Caco-2 (cell line): ENCODE measurements around the gene NFATC1. TPM values are rescaled to one million over a fixed set of nuclear protein-coding genes. Genes with fewer than 3 reads are reported as not detected.

Experiments used
- BruUV-seq: library from RNA; stranded (reverse); fragments of 400-500 nt; replicated peaks from 2 replicates; lab custom pipeline; 2021; lab: Mats Ljungman, UMichigan
- CTCF ChIA-PET: fragments of 300-600 bp; sonication (Branson Sonifier 250); formaldehyde crosslinking; loops from one replicate; lab custom pipeline; 2022; ENCODE audit warnings: antibody characterized with exemption; lab: Charles Lee
- POLR2A ChIA-PET: fragments of 300-600 bp; sonication (Branson Sonifier 250); formaldehyde crosslinking; loops from one replicate; lab custom pipeline; 2022; ENCODE audit warnings: antibody characterized with exemption; lab: Charles Lee
- DNase-seq, 2 experiments: peaks; one replicate each; pipeline versions ENCODE4 v3.0.0 to v3.0.0-alpha.2; 2020 to 2022
- H3K27me3 ChIP-seq: replicated peaks from 2 replicates; pipeline ENCODE4 v1.6.0; 2011; ENCODE audit warnings: low read length; ENCODE audit not compliant: control insufficient read depth, insufficient read depth
- H3K36me3 ChIP-seq: 2 replicates; pipeline ENCODE4 v1.5.1; 2011; ENCODE audit warnings: low read length; ENCODE audit not compliant: control insufficient read depth, insufficient read depth
- H3K4me1 ChIP-seq: fragments of 250-450 bp; sonication (Bioruptor Pico); 2 replicates; pipeline ENCODE4 v1.5.1; 2020; ENCODE audit warnings: mild to moderate bottlenecking
- H3K4me3 ChIP-seq: 2 replicates; pipeline ENCODE4 v1.5.1; 2011; ENCODE audit warnings: low read depth, mild to moderate bottlenecking, control low read depth, low read length
- H3K9me3 ChIP-seq: fragments of 250-450 bp; sonication (Bioruptor Pico); 2 replicates; pipeline ENCODE4 v1.5.1; 2020; ENCODE audit warnings: mild to moderate bottlenecking, moderate library complexity
- H3K27ac Mint-ChIP-seq: one replicate; pipeline ENCODE4 v1.8.0; 2022; ENCODE audit warnings: mixed read lengths; ENCODE audit not compliant: unreplicated experiment
- H3K27me3 Mint-ChIP-seq: one replicate; pipeline ENCODE4 v1.8.0; 2022; ENCODE audit warnings: mixed read lengths; ENCODE audit not compliant: insufficient read depth, unreplicated experiment
- H3K36me3 Mint-ChIP-seq: one replicate; pipeline ENCODE4 v1.8.0; 2022; ENCODE audit warnings: mild to moderate bottlenecking, mixed read lengths; ENCODE audit not compliant: insufficient read depth, unreplicated experiment
- H3K4me1 Mint-ChIP-seq: one replicate; pipeline ENCODE4 v1.8.0; 2022; ENCODE audit warnings: low read depth, mixed read lengths; ENCODE audit not compliant: unreplicated experiment
- H3K4me3 Mint-ChIP-seq: one replicate; pipeline ENCODE4 v1.8.0; 2022; ENCODE audit warnings: mild to moderate bottlenecking, moderate library complexity, mixed read lengths; ENCODE audit not compliant: unreplicated experiment
- H3K9me3 Mint-ChIP-seq: one replicate; pipeline ENCODE4 v1.8.0; 2022; ENCODE audit warnings: mixed read lengths; ENCODE audit not compliant: unreplicated experiment
- CTCF ChIP-seq, 2 experiments: fragments of 200-600 bp in 1 of 2; IDR thresholded peaks; 1 replicate in 1 of 2; 2 replicates in 1 of 2; pipeline versions ENCODE4 v1.5.1 to v1.8.0; 2011 to 2022; ENCODE audit warnings: antibody characterized with exemption in 1 of 2, control low read depth in 1 of 2, inconsistent platforms in 1 of 2, low read depth in 1 of 2, low read length in 1 of 2, mild to moderate bottlenecking in 1 of 2, moderate library complexity in 1 of 2; ENCODE audit not compliant: insufficient read depth in 1 of 2, severe bottlenecking in 1 of 2, unreplicated experiment in 1 of 2
- intact Hi-C: fragments of 100-400 bp; cut with micrococcal nuclease; formaldehyde crosslinking; loops from one replicate; pipeline ENCODE4 v1.10.0; 2022; ENCODE audit not compliant: unreplicated experiment
- total RNA-seq: library from RNA; stranded (reverse); gene quantifications from 2 replicates; pipeline ENCODE4 v1.2.3, GENCODE V29; 2022

Gene NFATC1
- total RNA-seq, 1 experiment from 2014 or later, result 0.66 TPM

- no peak overlapping the region for H3K4me3 Mint-ChIP-seq
Observed at GRCh38 chr18:79455261-79455660, 59.5 kb downstream of the NFATC1 start.

GRCh38 chr18:79456105-79456980, 60.6 kb downstream of the NFATC1 start:
- Histone ChIP-seq H3K4me3 (no peak overlapping the region), H3K4me1 (peaks cover 17% of the 10 kb centered on the region), H3K9me3 (no peaks in the 10 kb centered on the region), H3K36me3 (no peaks in the 10 kb centered on the region), H3K27me3 (no peaks in the 10 kb centered on the region)
- no peak for DNase-seq
- ChIA-PET CTCF (no interaction called here), POLR2A (no interaction called here)
- intact Hi-C loops, result no loop called here
- no peaks in the 10 kb centered on the region for H3K4me1 Mint-ChIP-seq
- H3K36me3 Mint-ChIP-seq, result no peaks in the 10 kb centered on the region
- no peak for TF ChIP-seq CTCF (IDR thresholded peaks at IDR 0.05; ENCODE audit: insufficient read depth in 1 of 2, low read depth in 1 of 2, low read length in 1 of 2, severe bottlenecking in 1 of 2, unreplicated experiment in 1 of 2)
- BruUV-seq, result no TSS peak
- H3K27ac Mint-ChIP-seq, result no peak overlapping the region
- no peak overlapping the region for H3K4me3 Mint-ChIP-seq
- no peaks in the 10 kb centered on the region for H3K9me3 Mint-ChIP-seq
- H3K27me3 Mint-ChIP-seq, result no peaks in the 10 kb centered on the region

More at GRCh38 chr18:79455261-79455660, 59.5 kb downstream of the NFATC1 start:
- BruUV-seq, result no TSS peak
- no peak for TF ChIP-seq CTCF (IDR thresholded peaks at IDR 0.05; ENCODE audit: insufficient read depth in 1 of 2, low read depth in 1 of 2, low read length in 1 of 2, severe bottlenecking in 1 of 2, unreplicated experiment in 1 of 2)
- Histone ChIP-seq H3K27me3 (no peaks in the 10 kb centered on the region), H3K4me3 (no peak overlapping the region), H3K4me1 (peaks cover 17% of the 10 kb centered on the region), H3K9me3 (no peaks in the 10 kb centered on the region), H3K36me3 (no peaks in the 10 kb centered on the region)
- no peaks in the 10 kb centered on the region for H3K4me1 Mint-ChIP-seq
- ChIA-PET POLR2A (no interaction called here), CTCF (no interaction called here)
- no peaks in the 10 kb centered on the region for H3K9me3 Mint-ChIP-seq
- no peak overlapping the region for H3K27ac Mint-ChIP-seq
- intact Hi-C loops, result no loop called here
- H3K36me3 Mint-ChIP-seq, result no peaks in the 10 kb centered on the region
- DNase-seq, result no peak
- H3K27me3 Mint-ChIP-seq, result no peaks in the 10 kb centered on the region

GRCh38 chr18:79457239-79457638, 61.5 kb downstream of the NFATC1 start:
- Histone ChIP-seq H3K4me1 (peaks cover 17% of the 10 kb centered on the region), H3K4me3 (no peak overlapping the region), H3K36me3 (no peaks in the 10 kb centered on the region), H3K9me3 (no peaks in the 10 kb centered on the region), H3K27me3 (no peaks in the 10 kb centered on the region)
- no peak overlapping the region for H3K27ac Mint-ChIP-seq
- intact Hi-C loops, result no loop called here
- no peaks in the 10 kb centered on the region for H3K27me3 Mint-ChIP-seq
- H3K4me3 Mint-ChIP-seq, result no peak overlapping the region
- no peaks in the 10 kb centered on the region for H3K9me3 Mint-ChIP-seq
- no peaks in the 10 kb centered on the region for H3K36me3 Mint-ChIP-seq
- BruUV-seq, result no TSS peak
- CTCF ChIA-PET, result no interaction called here
- TF ChIP-seq CTCF (IDR thresholded peaks at IDR 0.05; ENCODE audit: insufficient read depth in 1 of 2, low read depth in 1 of 2, low read length in 1 of 2, severe bottlenecking in 1 of 2, unreplicated experiment in 1 of 2), result no peak
- H3K4me1 Mint-ChIP-seq, result no peaks in the 10 kb centered on the region
- no peak for DNase-seq
- POLR2A ChIA-PET, result no interaction called here
